ENCODE data around the gene AMACR.

The AMACR gene

GRCh38 chr5:34009610-34010009, 1.8 kb upstream of the AMACR start:
- WGBS, 2 donors (ENCODE audit: extremely low coverage in 2 of 2, insufficient read length in 2 of 2, insufficient replicate concordance in 1 of 2): no CpG with 5 or more reads among the region's 1 CpG
- no peak overlapping the region for H2BK5ac ChIP-seq (ENCODE audit: low read length)
- H3K4me3 ChIP-seq (ENCODE audit: low read length in 2 of 2): no peak overlapping the region
- H2BK120ac ChIP-seq (ENCODE audit: low read depth, low read length): no peak overlapping the region
- no peak overlapping the region for H3K4me2 ChIP-seq (ENCODE audit: insufficient read depth, low read length, poor library complexity, severe bottlenecking)
- no peak overlapping the region for H4K8ac ChIP-seq (ENCODE audit: low read depth, low read length)
- no peak overlapping the region for H3K18ac ChIP-seq (ENCODE audit: low read length)
- H4K91ac ChIP-seq (ENCODE audit: low read depth, low read length, poor library complexity): no peak overlapping the region
- peaks cover 0 to 5% of the 10 kb centered on the region in 2 donors for H3K4me1 ChIP-seq (ENCODE audit: control insufficient read depth in 2 of 2, insufficient read depth in 1 of 2, low read depth in 1 of 2, low read length in 2 of 2)
- no peak overlapping the region for H3K27ac ChIP-seq (replicated peaks; ENCODE audit: low read length)
- H3K36me3 ChIP-seq (replicated peaks in 1 of 2; ENCODE audit: control insufficient read depth in 2 of 2, insufficient read depth in 2 of 2, low read length in 2 of 2): peaks cover 0 to 6% of the 10 kb centered on the region in 2 donors
- no peak overlapping the region for H3K9ac ChIP-seq (ENCODE audit: low read depth, low read length, poor library complexity)
- H3K14ac ChIP-seq (ENCODE audit: low read length): no peak overlapping the region
- H3K4ac ChIP-seq (ENCODE audit: low read length): no peak overlapping the region
- no peak for DNase-seq (ENCODE audit: low spot score)
- no peak overlapping the region for H2AFZ ChIP-seq (ENCODE audit: low read length)
- no peak overlapping the region for H2AK5ac ChIP-seq (ENCODE audit: low read depth, low read length)
- no peaks in the 10 kb centered on the region for H3K79me1 ChIP-seq (ENCODE audit: low read depth, low read length)
- H3K9me3 ChIP-seq (replicated peaks in 1 of 2; ENCODE audit: control insufficient read depth in 2 of 2, insufficient read depth in 1 of 2, low read depth in 1 of 2, low read length in 2 of 2): no peaks in the 10 kb centered on the region
- H3K27me3 ChIP-seq (ENCODE audit: control insufficient read depth in 3 of 3, insufficient read depth in 3 of 3, low read depth in 1 of 3, low read length in 3 of 3): peaks cover 0 to 2% (median 0%) of the 10 kb centered on the region in 3 experiments
- no peak overlapping the region for H2BK12ac ChIP-seq (ENCODE audit: low read length)
- H2BK15ac ChIP-seq (ENCODE audit: low read length): no peak overlapping the region
- H3K23ac ChIP-seq (ENCODE audit: low read depth, low read length, poor library complexity): no peak overlapping the region

GRCh38 chr5:34008802-34009201, 952 bp upstream of the AMACR start:
- H3K4me1 ChIP-seq (ENCODE audit: control insufficient read depth in 2 of 2, insufficient read depth in 1 of 2, low read depth in 1 of 2, low read length in 2 of 2): peaks cover 0 to 6% of the 10 kb centered on the region in 2 donors
- H2BK15ac ChIP-seq (ENCODE audit: low read length): no peak overlapping the region
- H3K79me1 ChIP-seq (ENCODE audit: low read depth, low read length): no peaks in the 10 kb centered on the region
- peak overlapping the region; percentile 95 for H2AFZ ChIP-seq (ENCODE audit: low read length)
- no peak overlapping the region for H2AK5ac ChIP-seq (ENCODE audit: low read depth, low read length)
- DNase-seq (ENCODE audit: low spot score): no peak
- H2BK12ac ChIP-seq (ENCODE audit: low read length): no peak overlapping the region
- H3K4me3 ChIP-seq (ENCODE audit: low read length in 2 of 2): peak overlapping the region in 1 of 2 donors; percentile 76
- no peak overlapping the region for H3K18ac ChIP-seq (ENCODE audit: low read length)
- H3K4me2 ChIP-seq (ENCODE audit: insufficient read depth, low read length, poor library complexity, severe bottlenecking): no peak overlapping the region
- no peak overlapping the region for H3K14ac ChIP-seq (ENCODE audit: low read length)
- H4K91ac ChIP-seq (ENCODE audit: low read depth, low read length, poor library complexity): no peak overlapping the region
- H3K9me3 ChIP-seq (replicated peaks in 1 of 2; ENCODE audit: control insufficient read depth in 2 of 2, insufficient read depth in 1 of 2, low read depth in 1 of 2, low read length in 2 of 2): peaks cover 0 to 1% of the 10 kb centered on the region in 2 donors
- no peak overlapping the region for H4K8ac ChIP-seq (ENCODE audit: low read depth, low read length)
- H3K27ac ChIP-seq (replicated peaks; ENCODE audit: low read length): peak overlapping the region; percentile 93
- H3K23ac ChIP-seq (ENCODE audit: low read depth, low read length, poor library complexity): no peak overlapping the region
- H3K36me3 ChIP-seq (replicated peaks in 1 of 2; ENCODE audit: control insufficient read depth in 2 of 2, insufficient read depth in 2 of 2, low read length in 2 of 2): peaks cover 1 to 14% of the 10 kb centered on the region in 2 donors
- no peak overlapping the region for H2BK120ac ChIP-seq (ENCODE audit: low read depth, low read length)
- peaks cover 0 to 2% (median 0%) of the 10 kb centered on the region in 3 experiments for H3K27me3 ChIP-seq (ENCODE audit: control insufficient read depth in 3 of 3, insufficient read depth in 3 of 3, low read depth in 1 of 3, low read length in 3 of 3)
- H3K4ac ChIP-seq (ENCODE audit: low read length): no peak overlapping the region
- WGBS, 2 donors (ENCODE audit: extremely low coverage in 2 of 2, insufficient read length in 2 of 2, insufficient replicate concordance in 1 of 2): no CpG with 5 or more reads among the region's 1 CpG
- no peak overlapping the region for H3K9ac ChIP-seq (ENCODE audit: low read depth, low read length, poor library complexity)
- H2BK5ac ChIP-seq (ENCODE audit: low read length): no peak overlapping the region

- peak overlapping the region; percentile 98 for H3K27ac ChIP-seq (replicated peaks; ENCODE audit: low read length)
- H4K91ac ChIP-seq (ENCODE audit: low read depth, low read length, poor library complexity): no peak overlapping the region
- H2AK5ac ChIP-seq (ENCODE audit: low read depth, low read length): no peak overlapping the region
- no peak overlapping the region for H3K23ac ChIP-seq (ENCODE audit: low read depth, low read length, poor library complexity)
- peaks cover 4% of the 10 kb centered on the region for H3K79me1 ChIP-seq (ENCODE audit: low read depth, low read length)
- no peak overlapping the region for H3K14ac ChIP-seq (ENCODE audit: low read length)
- H3K4me2 ChIP-seq (ENCODE audit: insufficient read depth, low read length, poor library complexity, severe bottlenecking): peak overlapping the region; percentile 77
- H2BK5ac ChIP-seq (ENCODE audit: low read length): no peak overlapping the region
- H3K27me3 ChIP-seq (ENCODE audit: control insufficient read depth in 3 of 3, insufficient read depth in 3 of 3, low read depth in 1 of 3, low read length in 3 of 3): no peaks in the 10 kb centered on the region
- H2BK12ac ChIP-seq (ENCODE audit: low read length): no peak overlapping the region
- peak overlapping the region; percentile 64 for H2BK120ac ChIP-seq (ENCODE audit: low read depth, low read length)
- peak overlapping the region; percentile 94 for H2BK15ac ChIP-seq (ENCODE audit: low read length)
- H3K36me3 ChIP-seq (replicated peaks in 1 of 2; ENCODE audit: control insufficient read depth in 2 of 2, insufficient read depth in 2 of 2, low read length in 2 of 2): peaks cover 3 to 26% of the 10 kb centered on the region in 2 donors
- no peak overlapping the region for H3K4ac ChIP-seq (ENCODE audit: low read length)
- H4K8ac ChIP-seq (ENCODE audit: low read depth, low read length): no peak overlapping the region
- H3K9ac ChIP-seq (ENCODE audit: low read depth, low read length, poor library complexity): peak overlapping the region; percentile 96
- peaks cover 0 to 2% of the 10 kb centered on the region in 2 donors for H3K9me3 ChIP-seq (replicated peaks in 1 of 2; ENCODE audit: control insufficient read depth in 2 of 2, insufficient read depth in 1 of 2, low read depth in 1 of 2, low read length in 2 of 2)
- H3K4me1 ChIP-seq (ENCODE audit: control insufficient read depth in 2 of 2, insufficient read depth in 1 of 2, low read depth in 1 of 2, low read length in 2 of 2): peaks cover 12 to 21% of the 10 kb centered on the region in 2 donors
- WGBS, 2 donors (ENCODE audit: extremely low coverage in 2 of 2, insufficient read length in 2 of 2, insufficient replicate concordance in 1 of 2): no CpG with 5 or more reads among the region's 11 CpGs
- H3K4me3 ChIP-seq (ENCODE audit: low read length in 2 of 2): peak overlapping the region; percentile 76 to 91
- peak overlapping the region; percentile 98 for H3K18ac ChIP-seq (ENCODE audit: low read length)
- H2AFZ ChIP-seq (ENCODE audit: low read length): peak overlapping the region; percentile 95
- no peak for DNase-seq (ENCODE audit: low spot score)
Observed at GRCh38 chr5:34007201-34007620, 639 bp downstream of the AMACR start.

GRCh38 chr5:34005681-34006080, 2.2 kb downstream of the AMACR start:
- H4K91ac ChIP-seq (ENCODE audit: low read depth, low read length, poor library complexity): no peak overlapping the region
- H2BK5ac ChIP-seq (ENCODE audit: low read length): no peak overlapping the region
- H3K4me3 ChIP-seq (ENCODE audit: low read length in 2 of 2): no peak overlapping the region
- no peak overlapping the region for H2BK12ac ChIP-seq (ENCODE audit: low read length)
- H3K4me2 ChIP-seq (ENCODE audit: insufficient read depth, low read length, poor library complexity, severe bottlenecking): no peak overlapping the region
- peaks cover 4% of the 10 kb centered on the region for H3K79me1 ChIP-seq (ENCODE audit: low read depth, low read length)
- no peak overlapping the region for H3K14ac ChIP-seq (ENCODE audit: low read length)
- H3K27me3 ChIP-seq (ENCODE audit: control insufficient read depth in 3 of 3, insufficient read depth in 3 of 3, low read depth in 1 of 3, low read length in 3 of 3): no peaks in the 10 kb centered on the region
- no peak overlapping the region for H3K4ac ChIP-seq (ENCODE audit: low read length)
- no peak overlapping the region for H3K18ac ChIP-seq (ENCODE audit: low read length)
- H3K4me1 ChIP-seq (ENCODE audit: control insufficient read depth in 2 of 2, insufficient read depth in 1 of 2, low read depth in 1 of 2, low read length in 2 of 2): peaks cover 18 to 25% of the 10 kb centered on the region in 2 donors
- no peak overlapping the region for H3K23ac ChIP-seq (ENCODE audit: low read depth, low read length, poor library complexity)
- H3K9ac ChIP-seq (ENCODE audit: low read depth, low read length, poor library complexity): no peak overlapping the region
- H2AK5ac ChIP-seq (ENCODE audit: low read depth, low read length): no peak overlapping the region
- DNase-seq (ENCODE audit: low spot score): no peak
- no CpG with 5 or more reads among the region's 4 CpGs for WGBS, 2 donors (ENCODE audit: extremely low coverage in 2 of 2, insufficient read length in 2 of 2, insufficient replicate concordance in 1 of 2)
- H3K9me3 ChIP-seq (replicated peaks in 1 of 2; ENCODE audit: control insufficient read depth in 2 of 2, insufficient read depth in 1 of 2, low read depth in 1 of 2, low read length in 2 of 2): peaks cover 0 to 2% of the 10 kb centered on the region in 2 donors
- no peak overlapping the region for H2BK120ac ChIP-seq (ENCODE audit: low read depth, low read length)
- no peak overlapping the region for H2BK15ac ChIP-seq (ENCODE audit: low read length)
- H3K27ac ChIP-seq (replicated peaks; ENCODE audit: low read length): no peak overlapping the region
- no peak overlapping the region for H4K8ac ChIP-seq (ENCODE audit: low read depth, low read length)
- H2AFZ ChIP-seq (ENCODE audit: low read length): no peak overlapping the region
- H3K36me3 ChIP-seq (replicated peaks in 1 of 2; ENCODE audit: control insufficient read depth in 2 of 2, insufficient read depth in 2 of 2, low read length in 2 of 2): peaks cover 3 to 26% of the 10 kb centered on the region in 2 donors

All from neuronal stem cell (in vitro differentiated cells).